Panc1 (cell line): ENCODE results near the gene PLA2G2D. TPM values are rescaled to one million over a fixed set of nuclear protein-coding genes. Genes with fewer than 3 reads are reported as not detected.
A peak's percentile ranks its signal among the peaks of the same experiment; 100 is the strongest.

Experiments used
- ATAC-seq: fragments of 200-7000 bp; cut with Tn5 transposase; 2 replicates; pipeline ENCODE4 v1.9.1; 2020; ENCODE audit warnings: mild to moderate bottlenecking, moderate library complexity
- BruUV-seq: library from RNA; stranded (reverse); fragments of 400-500 nt; replicated peaks from 2 replicates; lab custom pipeline; 2021; lab: Mats Ljungman, UMichigan
- CTCF ChIA-PET: fragments of 300-600 bp; sonication (Branson Sonifier 250); formaldehyde crosslinking; loops from one replicate; lab custom pipeline; 2022; ENCODE audit warnings: antibody characterized with exemption; lab: Charles Lee
- POLR2A ChIA-PET: fragments of 300-600 bp; sonication (Branson Sonifier 250); formaldehyde crosslinking; loops from one replicate; lab custom pipeline; 2022; ENCODE audit warnings: antibody characterized with exemption; lab: Charles Lee
- DNase-seq: peaks from one replicate; pipeline ENCODE4 v3.0.0-alpha.2; 2010; ENCODE audit warnings: low read depth, low spot score
- H3K27ac ChIP-seq: 2 replicates; pipeline ENCODE4 v1.5.1; 2011; ENCODE audit warnings: mild to moderate bottlenecking, low read length, inconsistent platforms
- H3K27me3 ChIP-seq: fragments of 200-500 bp; sonication (Bioruptor generic); 2 replicates; pipeline ENCODE4 v1.6.0; 2014; ENCODE audit warnings: low read length, inconsistent platforms; ENCODE audit not compliant: control insufficient read depth, insufficient read depth
- H3K36me3 ChIP-seq: fragments of 200-500 bp; sonication (Bioruptor generic); 2 replicates; pipeline ENCODE4 v1.5.1; 2014; ENCODE audit warnings: inconsistent platforms, mild to moderate bottlenecking, low read length, moderate library complexity; ENCODE audit not compliant: control insufficient read depth, insufficient read depth
- H3K4me1 ChIP-seq: 2 replicates; pipeline ENCODE4 v1.5.1; 2011; ENCODE audit warnings: inconsistent platforms, mild to moderate bottlenecking, low read length, moderate library complexity; ENCODE audit not compliant: control insufficient read depth, insufficient read depth
- H3K4me3 ChIP-seq, 2 experiments: 2 replicates each; pipeline ENCODE4 v1.5.1; 2011 to 2012; ENCODE audit warnings: low read depth in 2 of 2, low read length in 2 of 2, mild to moderate bottlenecking in 2 of 2, inconsistent platforms in 1 of 2, moderate library complexity in 1 of 2
- H3K9me3 ChIP-seq: fragments of 200-500 bp; sonication (Bioruptor generic); 2 replicates; pipeline ENCODE4 v1.5.1; 2014; ENCODE audit warnings: low read depth, mild to moderate bottlenecking, inconsistent platforms, low read length, moderate library complexity; ENCODE audit not compliant: control insufficient read depth, insufficient read depth
- CTCF ChIP-seq: fragments of 450-650 bp; IDR thresholded peaks from 2 replicates; pipeline ENCODE4 v1.5.1; 2017; ENCODE audit warnings: mild to moderate bottlenecking
- POLR2AphosphoS5 ChIP-seq: IDR thresholded peaks from 2 replicates; pipeline ENCODE4 v1.6.1; 2012; ENCODE audit warnings: mild to moderate bottlenecking, low read depth, low read length, moderate library complexity
- REST ChIP-seq, 2 experiments: IDR thresholded peaks; 2 replicates each; pipeline ENCODE4 v1.6.1; 2011 to 2012; ENCODE audit warnings: low read depth in 2 of 2, control low read depth in 1 of 2, low read length in 1 of 2, mild to moderate bottlenecking in 1 of 2, moderate library complexity in 1 of 2; ENCODE audit not compliant: insufficient read depth in 1 of 2
- SIN3A ChIP-seq: IDR thresholded peaks from 2 replicates; pipeline ENCODE4 v1.6.1; 2012; ENCODE audit warnings: low read depth, mild to moderate bottlenecking, low read length, moderate library complexity, borderline replicate concordance; ENCODE audit not compliant: insufficient read depth
- TCF7L2 ChIP-seq: IDR thresholded peaks from 2 replicates; pipeline ENCODE4 v1.6.1; 2011; ENCODE audit warnings: mild to moderate bottlenecking, low read depth, low read length, inconsistent platforms
- in situ Hi-C: cut with HindIII; loops from 2 replicates; pipeline ENCODE4 v1.10.0; 2016; ENCODE audit warnings: low sequenced_read_pairs, low pct_unique_long_range_greater_than_20kb
- intact Hi-C: fragments of 100-400 bp; cut with micrococcal nuclease; formaldehyde crosslinking; loops from one replicate; pipeline ENCODE4 v1.10.0; 2022; ENCODE audit not compliant: unreplicated experiment
- total RNA-seq: library from RNA; stranded (reverse); gene quantifications from one replicate; pipeline ENCODE4 v1.2.1, GENCODE V29; 2021; ENCODE audit not compliant: unreplicated experiment

PLA2G2D gene
- total RNA-seq, 1 experiment from 2014 or later = not detected

DNA sequence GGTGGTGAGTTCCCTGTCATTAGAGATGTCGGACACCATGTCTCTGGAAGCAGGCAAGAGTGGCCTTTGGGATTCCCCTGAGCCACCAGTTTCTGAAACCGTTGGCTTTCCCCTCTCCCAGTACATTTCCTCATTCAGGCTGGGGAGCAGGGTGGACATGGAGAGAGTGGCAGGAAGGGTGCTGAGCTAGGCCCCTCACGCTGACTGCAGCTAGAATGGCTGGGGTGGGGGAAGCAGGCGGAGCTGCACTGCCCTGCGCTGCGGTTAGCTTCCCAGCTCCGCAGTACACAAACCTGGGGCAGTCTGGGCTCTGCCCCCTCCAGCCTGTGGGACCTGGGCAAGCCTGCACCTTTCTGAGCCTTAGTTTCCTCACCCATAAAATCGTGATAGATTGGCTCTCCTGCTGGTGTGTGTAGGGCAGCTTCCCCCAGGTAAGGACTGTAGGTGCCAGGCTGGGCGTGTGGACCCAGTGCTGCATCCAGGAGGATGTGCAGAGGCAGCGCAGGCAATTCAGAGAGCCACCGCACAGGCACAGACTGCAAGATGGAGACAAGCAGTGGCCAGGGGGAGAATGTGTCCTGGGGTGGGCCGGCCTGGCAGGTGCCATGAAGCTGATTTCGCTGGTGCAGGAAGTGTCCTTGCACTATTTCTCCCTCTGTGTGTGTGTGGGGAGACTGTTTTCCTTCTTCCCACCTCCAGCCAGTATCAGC, 22.8 kb upstream of the PLA2G2D start:
- in situ Hi-C loops = no loop called here
- ATAC-seq = 0 out of 2 replicates have a peak, but pooled peaks have one; percentile 16
- CTCF ChIA-PET = no interaction called here

GRCh38 chr1:20141466-20141865, 22.1 kb upstream of the PLA2G2D start:
- ChIA-PET CTCF (no interaction called here), POLR2A (no interaction called here)
- H3K36me3 ChIP-seq = no peaks in the 10 kb centered on the region
- DNase-seq (no peak), ATAC-seq (no peak)
- no peak overlapping the region for H3K27ac ChIP-seq
- no TSS peak for BruUV-seq
- no peak for TF ChIP-seq REST (IDR thresholded peaks at IDR 0.05; ENCODE audit: insufficient read depth in 1 of 2, low read depth in 2 of 2, low read length in 1 of 2)
- in situ Hi-C loops (no loop called here), intact Hi-C loops (no loop called here)
- H3K9me3 ChIP-seq = no peaks in the 10 kb centered on the region
- no peaks in the 10 kb centered on the region for H3K4me1 ChIP-seq
- no peak overlapping the region for H3K4me3 ChIP-seq
- no peaks in the 10 kb centered on the region for H3K27me3 ChIP-seq

More for the DNA sequence above, 22.8 kb upstream of the PLA2G2D start:
- TF ChIP-seq SIN3A = no peak
- no peak for TF ChIP-seq CTCF
- TF ChIP-seq TCF7L2 = no peak
- TF ChIP-seq POLR2AphosphoS5 = no peak
- no peak for TF ChIP-seq REST (IDR thresholded peaks at IDR 0.05; ENCODE audit: insufficient read depth in 1 of 2, low read depth in 2 of 2, low read length in 1 of 2)
- POLR2A ChIA-PET = no interaction called here
- BruUV-seq = no TSS peak
- no peak for DNase-seq
- Histone ChIP-seq H3K4me3 (no peak overlapping the region), H3K36me3 (no peaks in the 10 kb centered on the region), H3K4me1 (no peaks in the 10 kb centered on the region), H3K27ac (no peak overlapping the region), H3K9me3 (no peaks in the 10 kb centered on the region), H3K27me3 (no peaks in the 10 kb centered on the region)
- intact Hi-C loops = no loop called here
